MM.1S (cell line): ENCODE data around the gene DNAJC3.
"Not testable (repeated sequence)": the region's sequence is repeated elsewhere in the genome, so short reads cannot be mapped to it uniquely, and the experiment has no call there.

Source experiments
- DNase-seq: peaks from one replicate; pipeline ENCODE4 v3.0.0-alpha.2; 2015
- H2AFZ ChIP-seq: fragments of 300-600 bp; sonication (generic); 2 replicates; pipeline ENCODE4 v1.6.0; 2016; ENCODE audit warnings: antibody characterized with exemption, low read length
- H3F3A ChIP-seq: fragments of 300-600 bp; sonication (generic); 2 replicates; pipeline ENCODE4 v1.6.1; 2016; ENCODE audit warnings: mild to moderate bottlenecking, antibody characterized with exemption, low read length, moderate library complexity, mixed read lengths; ENCODE audit not compliant: insufficient read depth
- H3K27ac ChIP-seq: fragments of 300-600 bp; sonication (generic); 2 replicates; pipeline ENCODE4 v1.5.1; 2016; ENCODE audit warnings: mild to moderate bottlenecking, low read length
- H3K27me3 ChIP-seq: fragments of 300-600 bp; sonication (generic); replicated peaks from 2 replicates; pipeline ENCODE4 v1.6.0; 2016; ENCODE audit warnings: low read length; ENCODE audit not compliant: insufficient read depth
- H3K36me3 ChIP-seq: fragments of 300-600 bp; sonication (generic); replicated peaks from 2 replicates; pipeline ENCODE4 v1.6.1; 2016; ENCODE audit warnings: mild to moderate bottlenecking, low read length, mixed read lengths; ENCODE audit not compliant: insufficient read depth
- H3K4me1 ChIP-seq: fragments of 300-600 bp; sonication (generic); 2 replicates; pipeline ENCODE4 v1.6.1; 2016; ENCODE audit warnings: low read length, mixed read lengths
- H3K4me2 ChIP-seq: fragments of 300-600 bp; sonication (generic); 2 replicates; pipeline ENCODE4 v1.6.0; 2016; ENCODE audit warnings: low read depth, low read length
- H3K4me3 ChIP-seq: fragments of 300-600 bp; sonication (generic); 2 replicates; pipeline ENCODE4 v1.5.1; 2016; ENCODE audit warnings: low read length, mixed read lengths
- H3K79me2 ChIP-seq: fragments of 300-600 bp; sonication (generic); 2 replicates; pipeline ENCODE4 v1.6.1; 2016; ENCODE audit warnings: mixed run types, low read length, mixed read lengths
- H3K9ac ChIP-seq: fragments of 300-600 bp; sonication (generic); 2 replicates; pipeline ENCODE4 v1.6.1; 2016; ENCODE audit warnings: low read length, mixed read lengths
- H3K9me2 ChIP-seq: fragments of 300-600 bp; sonication (generic); replicated peaks from 2 replicates; pipeline ENCODE4 v1.6.1; 2016; ENCODE audit warnings: mild to moderate bottlenecking, low read length, mixed read lengths; ENCODE audit not compliant: insufficient read depth
- H3K9me3 ChIP-seq: fragments of 300-600 bp; sonication (generic); replicated peaks from 2 replicates; pipeline ENCODE4 v1.6.1; 2016; ENCODE audit warnings: mild to moderate bottlenecking, low read length, mixed read lengths; ENCODE audit not compliant: insufficient read depth
- H4K20me1 ChIP-seq: fragments of 300-600 bp; sonication (generic); 2 replicates; pipeline ENCODE4 v1.6.1; 2016; ENCODE audit warnings: mild to moderate bottlenecking, low read length, moderate library complexity, mixed read lengths; ENCODE audit not compliant: insufficient read depth
- EZH2 ChIP-seq: fragments of 300-600 bp; sonication (generic); optimal IDR thresholded peaks from 2 replicates; pipeline ENCODE3; 2017; ENCODE audit warnings: low read depth, mild to moderate bottlenecking, antibody characterized with exemption, low read length, mixed read lengths
- EZH2phosphoT487 ChIP-seq: fragments of 300-600 bp; sonication (generic); IDR thresholded peaks from 2 replicates; pipeline ENCODE4 v1.6.1; 2018; ENCODE audit warnings: antibody characterized with exemption, low read length
- TF ChIP-seq, protein P1 (sequence below): fragments of 300-600 bp; sonication (generic); IDR thresholded peaks from 2 replicates; pipeline ENCODE4 v1.5.1; 2016; ENCODE audit warnings: antibody characterized with exemption, low read length, mixed read lengths

The DNAJC3 gene

GRCh38 chr13:95734124-95734523 is 57.2 kb downstream of the DNAJC3 start:
- TF ChIP-seq EZH2phosphoT487 = no peak
- TF ChIP-seq, protein P1, sequence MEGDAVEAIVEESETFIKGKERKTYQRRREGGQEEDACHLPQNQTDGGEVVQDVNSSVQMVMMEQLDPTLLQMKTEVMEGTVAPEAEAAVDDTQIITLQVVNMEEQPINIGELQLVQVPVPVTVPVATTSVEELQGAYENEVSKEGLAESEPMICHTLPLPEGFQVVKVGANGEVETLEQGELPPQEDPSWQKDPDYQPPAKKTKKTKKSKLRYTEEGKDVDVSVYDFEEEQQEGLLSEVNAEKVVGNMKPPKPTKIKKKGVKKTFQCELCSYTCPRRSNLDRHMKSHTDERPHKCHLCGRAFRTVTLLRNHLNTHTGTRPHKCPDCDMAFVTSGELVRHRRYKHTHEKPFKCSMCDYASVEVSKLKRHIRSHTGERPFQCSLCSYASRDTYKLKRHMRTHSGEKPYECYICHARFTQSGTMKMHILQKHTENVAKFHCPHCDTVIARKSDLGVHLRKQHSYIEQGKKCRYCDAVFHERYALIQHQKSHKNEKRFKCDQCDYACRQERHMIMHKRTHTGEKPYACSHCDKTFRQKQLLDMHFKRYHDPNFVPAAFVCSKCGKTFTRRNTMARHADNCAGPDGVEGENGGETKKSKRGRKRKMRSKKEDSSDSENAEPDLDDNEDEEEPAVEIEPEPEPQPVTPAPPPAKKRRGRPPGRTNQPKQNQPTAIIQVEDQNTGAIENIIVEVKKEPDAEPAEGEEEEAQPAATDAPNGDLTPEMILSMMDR = no peak
- no peak for TF ChIP-seq EZH2
- no peaks in the 10 kb centered on the region for H4K20me1 ChIP-seq
- H3K9me3 ChIP-seq = no peaks in the 10 kb centered on the region
- H3K27ac ChIP-seq = no peak overlapping the region
- no peaks in the 10 kb centered on the region for H3K9me2 ChIP-seq
- no peak overlapping the region for H3K4me3 ChIP-seq
- no peak overlapping the region for H3K4me2 ChIP-seq
- peaks cover 50% of the 10 kb centered on the region for H3K79me2 ChIP-seq
- no peak for DNase-seq
- no peaks in the 10 kb centered on the region for H3K27me3 ChIP-seq
- no peak overlapping the region for H3K9ac ChIP-seq
- H3K4me1 ChIP-seq = no peaks in the 10 kb centered on the region
- 0 out of 2 replicates have a peak, but pooled peaks cover 2% of the 10 kb centered on the region for H3K36me3 ChIP-seq
- H2AFZ ChIP-seq = no peak overlapping the region
- no peaks in the 10 kb centered on the region for H3F3A ChIP-seq

- H3F3A ChIP-seq, H3K9ac ChIP-seq, DNase-seq, H3K4me3 ChIP-seq, H3K9me3 ChIP-seq, H3K9me2 ChIP-seq, H4K20me1 ChIP-seq, H2AFZ ChIP-seq, H3K27ac ChIP-seq, H3K4me2 ChIP-seq, H3K36me3 ChIP-seq, H3K27me3 ChIP-seq: not testable (repeated sequence)
- peaks cover 43% of the 10 kb centered on the region for H3K79me2 ChIP-seq
- H3K4me1 ChIP-seq = peaks cover 11% of the 10 kb centered on the region; the same call in 1 of the 2 replicates
Measured at GRCh38 chr13:95740071-95740978, 63.4 kb downstream of the DNAJC3 start.

DNA sequence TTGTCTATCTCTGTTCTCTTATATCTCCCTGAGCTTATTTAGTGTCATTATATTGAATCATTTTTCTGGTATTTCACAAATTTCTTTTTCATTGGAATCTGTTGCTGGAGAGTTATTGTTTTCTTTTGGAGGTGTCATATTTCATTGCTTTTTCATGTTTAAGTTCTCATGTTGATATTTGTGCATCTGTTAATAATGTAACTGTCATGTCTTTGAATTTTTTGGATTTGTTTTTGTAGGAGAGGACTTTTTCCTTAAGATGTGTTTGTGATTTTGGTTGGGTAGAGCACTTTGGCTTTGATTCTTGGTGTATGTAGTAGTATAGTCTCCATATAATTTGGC is 64.0 kb downstream of the DNAJC3 start:
- Histone ChIP-seq H3K9me2 (no peaks in the 10 kb centered on the region), H2AFZ (no peak overlapping the region), H3K9me3 (no peaks in the 10 kb centered on the region), H4K20me1 (peaks cover 4% of the 10 kb centered on the region; the same call in 1 of the 2 replicates), H3F3A (no peaks in the 10 kb centered on the region), H3K4me3 (no peak overlapping the region), H3K9ac (no peak overlapping the region), H3K27ac (no peak overlapping the region), H3K4me1 (peaks cover 11% of the 10 kb centered on the region; the same call in 1 of the 2 replicates), H3K4me2 (no peak overlapping the region), H3K36me3 (no peaks in the 10 kb centered on the region; the same call in 1 of the 2 replicates), H3K27me3 (no peaks in the 10 kb centered on the region), H3K79me2 (peaks cover 49% of the 10 kb centered on the region)
- TF ChIP-seq, protein P1 = no peak
- TF ChIP-seq EZH2phosphoT487 (no peak), EZH2 (no peak)
- no peak for DNase-seq
